ENCODE results near the gene ABI1. TPM values are rescaled to one million over a fixed set of nuclear protein-coding genes. Genes with fewer than 3 reads are reported as not detected.

ABI1 gene
- polyA plus RNA-seq, 2 of the 4 experiments (the other 2 are of a cell fraction), result 35.8 to 67.6 TPM

GRCh38 chr10:26776258-26776657 lies 84.5 kb downstream of the ABI1 start:
- WGBS (ENCODE audit: missing lambda C conversion rate), result 62% methylated on average over 1 of the region's 1 CpG
- FAIRE-seq, result no peak
- CTCF ChIA-PET, result interaction anchor here (0.6 to 1.0 kb wide), 2 partner anchors 25 to 102 kb away, joined by 3 read pairs; no protein-coding TSS in a partner anchor

More at GRCh38 chr10:26776258-26776657, 84.5 kb downstream of the ABI1 start:
- Histone ChIP-seq H3K4me1 (peaks cover 20% of the 10 kb centered on the region), H3K4me3 (no peak overlapping the region), H3K4me2 (peak overlapping the region; percentile 20; the same call in 2 of the 3 replicates), H3K27ac (no peak overlapping the region), H3K9me3 (no peaks in the 10 kb centered on the region)
- ATAC-seq (no peak), DNase-seq (ENCODE audit: low read depth in 1 of 2, low spot score in 1 of 2) (no peak)
- POLR2A ChIA-PET, result no interaction called here
- TF ChIP-seq FOSB (CRISPR knock-in tag; IDR thresholded peaks at IDR 0.05) (no peak), HMGXB4 (CRISPR knock-in tag; IDR thresholded peaks at IDR 0.05; ENCODE audit: borderline replicate concordance) (no peak), RAD21 (conservative IDR thresholded peaks at IDR 0.05 in 1 of 2, IDR thresholded peaks at IDR 0.05 in 1 of 2) (no peak), RCOR1 (IDR thresholded peaks at IDR 0.05; ENCODE audit: low read depth, low read length) (no peak), ELK1 (IDR thresholded peaks at IDR 0.05; ENCODE audit: low read depth, low read length) (no peak), EHF (CRISPR knock-in tag; IDR thresholded peaks at IDR 0.05) (no peak), REST (IDR thresholded peaks at IDR 0.05) (no peak), HOXB5 (CRISPR knock-in tag; IDR thresholded peaks at IDR 0.05) (no peak), BCL3 (IDR thresholded peaks at IDR 0.05) (no peak), CBX2 (IDR thresholded peaks at IDR 0.05; ENCODE audit: borderline replicate concordance, low read depth) (no peak), TP53 (CRISPR knock-in tag; IDR thresholded peaks at IDR 0.05) (no peak), USF2 (IDR thresholded peaks at IDR 0.05) (no peak), MAZ (IDR thresholded peaks at IDR 0.05; ENCODE audit: borderline replicate concordance, low read depth, low read length) (no peak), ATOH8 (CRISPR knock-in tag; IDR thresholded peaks at IDR 0.05; ENCODE audit: low read depth) (no peak), HOXB13 (CRISPR knock-in tag; IDR thresholded peaks at IDR 0.05; ENCODE audit: low read depth) (no peak), FOSL2 (IDR thresholded peaks at IDR 0.05) (no peak), FOSL2 (CRISPR knock-in tag; IDR thresholded peaks at IDR 0.05) (no peak), ZC3H11A (IDR thresholded peaks at IDR 0.05) (no peak), HES2 (IDR thresholded peaks at IDR 0.05) (no peak)

Measured in A549 (cell line).